Ascending aorta (tissue), 2 donors: Measurements from ENCODE around the gene ARAP2. TPM values are rescaled to one million over a fixed set of nuclear protein-coding genes. Genes with fewer than 3 reads are reported as not detected.

Source experiments
- DNase-seq, 2 donors: peaks; one replicate each; pipeline ENCODE4 v3.0.0-alpha.2; 2019; ENCODE audit warnings: low spot score in 2 of 2
- H3K27ac ChIP-seq, 2 donors: fragments of 200-600 bp; sonication (generic); one replicate each; pipeline ENCODE4 v1.5.1; 2016 to 2017; ENCODE audit warnings: mild to moderate bottlenecking in 1 of 2
- H3K27me3 ChIP-seq: fragments of 200-600 bp; sonication (generic); one replicate; pipeline ENCODE4 v1.5.1; 2017
- H3K36me3 ChIP-seq, 2 donors: fragments of 200-600 bp; sonication (generic); one replicate each; pipeline ENCODE4 v1.5.1; 2016
- H3K4me1 ChIP-seq, 2 donors: fragments of 200-600 bp; sonication (generic); one replicate each; pipeline ENCODE4 v1.5.1; 2016 to 2017; ENCODE audit warnings: mild to moderate bottlenecking in 1 of 2
- H3K4me3 ChIP-seq, 2 donors: fragments of 200-600 bp; sonication (generic); one replicate each; pipeline ENCODE4 v1.5.1; 2016 to 2017; ENCODE audit warnings: mild to moderate bottlenecking in 1 of 2
- H3K9me3 ChIP-seq, 2 donors: fragments of 200-600 bp; sonication (generic); one replicate each; pipeline ENCODE4 v1.5.1; 2016
- CTCF ChIP-seq, 3 experiments: fragments of 200-600 bp in 2 of 3; fragments of 450-650 bp in 1 of 3; sonication (generic) in 2 of 3; IDR thresholded peaks; one replicate each; pipeline ENCODE4 v1.5.1; 2016 to 2019; ENCODE audit warnings: antibody characterized with exemption in 3 of 3, mild to moderate bottlenecking in 1 of 3, moderate library complexity in 1 of 3
- intact Hi-C: fragments of 100-400 bp; cut with DNase I; formaldehyde crosslinking; loops from one replicate; pipeline ENCODE4 v1.15.1; 2023
- total RNA-seq: library from RNA; depleted of rRNA; stranded (reverse); fragments of >200 nt; gene quantifications from one replicate; pipeline ENCODE4 v1.1.0, GENCODE V29; 2016

Gene ARAP2
- total RNA-seq = 12.2 TPM

- H3K4me3 ChIP-seq = peak within 1 kb of the TSS; percentile 56 to 71
- no peaks in the 10 kb centered on the region for H3K4me1 ChIP-seq
- H3K9me3 ChIP-seq = no peaks in the 10 kb centered on the region
- H3K36me3 ChIP-seq = no peaks in the 10 kb centered on the region
- DNase-seq = peak in 1 of 2 donors; percentile 67
- no peak for TF ChIP-seq CTCF (IDR thresholded peaks at IDR 0.05)
- intact Hi-C loops = no loop called here
- peak within 1 kb of the TSS; percentile 56 to 62 for H3K27ac ChIP-seq
- no peaks in the 10 kb centered on the region for H3K27me3 ChIP-seq
These were observed at the start of gene ARAP2 for GRCh38 chr4:36244257-36245082. Gene ARAP2, minus strand, starts transcription at chr4:36244514. Its CDS starts 15,028 bp downstream, at chr4:36229486.

GRCh38 chr4:36292556-36293188 is 48.4 kb upstream of the ARAP2 start:
- Histone ChIP-seq H3K4me1 (no peaks in the 10 kb centered on the region), H3K27me3 (no peaks in the 10 kb centered on the region), H3K9me3 (no peaks in the 10 kb centered on the region), H3K36me3 (no peaks in the 10 kb centered on the region), H3K27ac (no peak overlapping the region), H3K4me3 (no peak overlapping the region)
- no peak for DNase-seq
- TF ChIP-seq CTCF (IDR thresholded peaks at IDR 0.05) = no peak
- intact Hi-C loops = no loop called here

GRCh38 chr4:36290641-36291040 is 46.3 kb upstream of the ARAP2 start:
- Histone ChIP-seq H3K27ac (no peak overlapping the region), H3K4me3 (no peak overlapping the region), H3K27me3 (no peaks in the 10 kb centered on the region), H3K36me3 (no peaks in the 10 kb centered on the region), H3K4me1 (no peaks in the 10 kb centered on the region), H3K9me3 (no peaks in the 10 kb centered on the region)
- no peak for DNase-seq
- TF ChIP-seq CTCF (IDR thresholded peaks at IDR 0.05) = no peak
- intact Hi-C loops = no loop called here

GRCh38 chr4:36288731-36289426 is 44.6 kb upstream of the ARAP2 start:
- no peak for TF ChIP-seq CTCF (IDR thresholded peaks at IDR 0.05)
- Histone ChIP-seq H3K9me3 (no peaks in the 10 kb centered on the region), H3K27ac (no peak overlapping the region), H3K4me3 (no peak overlapping the region), H3K27me3 (no peaks in the 10 kb centered on the region), H3K4me1 (no peaks in the 10 kb centered on the region), H3K36me3 (no peaks in the 10 kb centered on the region)
- no peak for DNase-seq
- intact Hi-C loops = no loop called here

- H3K4me1 ChIP-seq = no peaks in the 10 kb centered on the region
- no peak for TF ChIP-seq CTCF (IDR thresholded peaks at IDR 0.05)
- H3K9me3 ChIP-seq = no peaks in the 10 kb centered on the region
- no peaks in the 10 kb centered on the region for H3K27me3 ChIP-seq
- no peak for DNase-seq
- no peak overlapping the region for H3K27ac ChIP-seq
- no peak overlapping the region for H3K4me3 ChIP-seq
- intact Hi-C loops = no loop called here
- H3K36me3 ChIP-seq = no peaks in the 10 kb centered on the region
These were observed 42.2 kb upstream of the ARAP2 start for GRCh38 chr4:36286481-36286871.
